Measurements from ENCODE around the gene ADK. TPM values are rescaled to one million over a fixed set of nuclear protein-coding genes. Genes with fewer than 3 reads are reported as not detected.

The ADK gene
- total RNA-seq, 1 experiment from 2014 or later: 26.8 TPM

- Histone ChIP-seq H3K4ac (ENCODE audit: low read depth, low read length) (no peak overlapping the region), H3K18ac (ENCODE audit: insufficient read length, low read depth, low read length) (no peak overlapping the region), H3K79me1 (ENCODE audit: insufficient read depth, low read depth, low read length, poor library complexity, severe bottlenecking) (no peaks in the 10 kb centered on the region), H3K4me2 (ENCODE audit: insufficient read depth, insufficient read length, low read length) (no peak overlapping the region), H2BK120ac (ENCODE audit: low read depth, low read length, poor library complexity, severe bottlenecking) (no peak overlapping the region), H2BK15ac (ENCODE audit: low read depth, low read length) (no peak overlapping the region), H3K23ac (ENCODE audit: insufficient read length, low read depth, low read length) (no peak overlapping the region), H3K79me2 (ENCODE audit: insufficient read depth, low read length) (no peaks in the 10 kb centered on the region), H4K20me1 (ENCODE audit: control insufficient read depth, insufficient read depth, insufficient read length) (no peaks in the 10 kb centered on the region), H3K56ac (ENCODE audit: insufficient read length, low read depth, low read length) (no peak overlapping the region), H3K9ac (ENCODE audit: extremely low read depth, insufficient read length, low read length) (no peak overlapping the region), H4K5ac (ENCODE audit: insufficient read length, low read depth, low read length) (no peak overlapping the region), H3T11ph (ENCODE audit: low read length) (no peak overlapping the region), H3K23me2 (ENCODE audit: insufficient read length, low read depth, low read length, poor library complexity, severe bottlenecking) (no peaks in the 10 kb centered on the region), H3K27ac (ENCODE audit: insufficient read length, low read depth, low read length) (no peak overlapping the region), H3K4me1 (ENCODE audit: insufficient read depth, low read length) (no peaks in the 10 kb centered on the region), H2BK20ac (ENCODE audit: low read depth, low read length, poor library complexity, severe bottlenecking) (no peak overlapping the region), H3K9me3 (ENCODE audit: control insufficient read depth, low read depth, low read length) (no peaks in the 10 kb centered on the region), H4K91ac (ENCODE audit: insufficient read length, low read depth, low read length) (no peak overlapping the region), H2AK5ac (ENCODE audit: insufficient read length, low read length) (no peak overlapping the region), H2AFZ (ENCODE audit: low read length) (no peak overlapping the region), H3K14ac (ENCODE audit: insufficient read depth, low read length) (no peak overlapping the region), H2BK12ac (ENCODE audit: insufficient read length, low read depth, low read length) (no peak overlapping the region), H4K8ac (replicated peaks; ENCODE audit: insufficient read length, low read depth, low read length) (no peak overlapping the region), H3K27me3 (ENCODE audit: insufficient read depth, low read length) (no peaks in the 10 kb centered on the region), H2BK5ac (ENCODE audit: insufficient read length, low read length) (no peak overlapping the region)
- DNase-seq: no peak
- no peaks in the 10 kb centered on the region for H3K27me3 Mint-ChIP-seq (ENCODE audit: low read depth)
- no CpG with 5 or more reads among the region's 4 CpGs for WGBS (ENCODE audit: extremely low coverage, insufficient read length, low lambda C conversion rate)
- no peak for TF ChIP-seq CTCF (conservative IDR thresholded peaks at IDR 0.05)
- H3K9me3 Mint-ChIP-seq: no peaks in the 10 kb centered on the region
- no peak overlapping the region for H3K4me3 Mint-ChIP-seq
- peak overlapping the region in 1 of 3 experiments; percentile 91; a peak in 2 of 7 replicates for H3K27ac Mint-ChIP-seq
- H3K4me1 Mint-ChIP-seq: peaks cover 8 to 13% of the 10 kb centered on the region in 2 experiments
- no peaks in the 10 kb centered on the region for H3K36me3 Mint-ChIP-seq (ENCODE audit: insufficient read depth in 1 of 3, low read depth in 3 of 3)
Observed at GRCh38 chr10:74289951-74290350, 138.9 kb downstream of the ADK start.
